Brain microvascular endothelial cell (primary cell): ENCODE data around the gene SMIM35.

Source experiments
- DNase-seq: peaks from one replicate; pipeline ENCODE4 v3.0.0-alpha.2; 2020
- H3K27ac ChIP-seq: fragments of 250-450 bp; sonication (Bioruptor Pico); 2 replicates; pipeline ENCODE4 v1.5.1; 2020; ENCODE audit warnings: mild to moderate bottlenecking, moderate library complexity
- H3K27me3 ChIP-seq: fragments of 250-450 bp; sonication (Bioruptor Pico); replicated peaks from 2 replicates; pipeline ENCODE4 v1.5.1; 2020; ENCODE audit warnings: mild to moderate bottlenecking
- H3K36me3 ChIP-seq: fragments of 250-450 bp; sonication (Bioruptor Pico); replicated peaks from 2 replicates; pipeline ENCODE4 v1.5.1; 2020; ENCODE audit warnings: mild to moderate bottlenecking
- H3K4me3 ChIP-seq: 2 replicates; pipeline ENCODE4 v1.5.1; 2011; ENCODE audit warnings: low read depth, mild to moderate bottlenecking, control low read depth, low read length, moderate library complexity
- CTCF ChIP-seq: IDR thresholded peaks from 2 replicates; pipeline ENCODE4 v1.5.1; 2011; ENCODE audit warnings: low read depth, mild to moderate bottlenecking, moderate library complexity, low read length, control low read depth, inconsistent platforms; ENCODE audit errors: missing control alignments
- in situ Hi-C: cut with HindIII; loops from 2 replicates; pipeline ENCODE4 v1.10.0; 2017; ENCODE audit warnings: low sequenced_read_pairs, low pct_ligation_motif_present

Gene SMIM35

GRCh38 chr11:117986981-117987574, 99.7 kb downstream of the SMIM35 start:
- no peak overlapping the region for H3K4me3 ChIP-seq
- no peak for DNase-seq
- H3K27ac ChIP-seq = no peak overlapping the region
- peaks cover 16% of the 10 kb centered on the region for H3K27me3 ChIP-seq
- no peaks in the 10 kb centered on the region for H3K36me3 ChIP-seq
- no peak for TF ChIP-seq CTCF
- in situ Hi-C loops = no loop called here

GRCh38 chr11:117985953-117986887, 100.5 kb downstream of the SMIM35 start, which contains the start of gene IL10RA:
TSS of gene IL10RA (plus strand) at chr11:117986394. CDS start at chr11:117986468, 74 bp downstream.
- no peak within 1 kb of the TSS for H3K27ac ChIP-seq
- peaks cover 16% of the 10 kb centered on the region for H3K27me3 ChIP-seq
- DNase-seq = peak; percentile 32
- H3K36me3 ChIP-seq = no peaks in the 10 kb centered on the region
- in situ Hi-C loops = no loop called here
- peak within 1 kb of the TSS; percentile 47 for H3K4me3 ChIP-seq
- TF ChIP-seq CTCF = no peak

- Histone ChIP-seq H3K27me3 (peaks cover 16% of the 10 kb centered on the region), H3K27ac (no peak overlapping the region), H3K36me3 (no peaks in the 10 kb centered on the region), H3K4me3 (no peak overlapping the region)
- DNase-seq = no peak
- no peak for TF ChIP-seq CTCF
- in situ Hi-C loops = no loop called here
Measured at GRCh38 chr11:117984476-117984875, 102.3 kb downstream of the SMIM35 start.

- in situ Hi-C loops = no loop called here
- Histone ChIP-seq H3K4me3 (no peak overlapping the region), H3K27me3 (peaks cover 16% of the 10 kb centered on the region), H3K36me3 (no peaks in the 10 kb centered on the region), H3K27ac (no peak overlapping the region)
- no peak for TF ChIP-seq CTCF
- DNase-seq = no peak
Measured at GRCh38 chr11:117983163-117983475, 103.6 kb downstream of the SMIM35 start.

- DNase-seq = no peak
- no peaks in the 10 kb centered on the region for H3K27me3 ChIP-seq
- in situ Hi-C loops = no loop called here
- no peak for TF ChIP-seq CTCF
- no peak overlapping the region for H3K27ac ChIP-seq
- no peaks in the 10 kb centered on the region for H3K36me3 ChIP-seq
- H3K4me3 ChIP-seq = no peak overlapping the region
Measured at GRCh38 chr11:117980720-117981119, 106.0 kb downstream of the SMIM35 start.
